HFFc6 (cell line): ENCODE measurements around the gene FBXW5. TPM values are rescaled to one million over a fixed set of nuclear protein-coding genes. Genes with fewer than 3 reads are reported as not detected.

Experiments used
- DNase-seq: peaks from one replicate; pipeline ENCODE4 v3.0.0-alpha.2; 2018
- H3K27ac Mint-ChIP-seq: 2 replicates; pipeline ENCODE4 v1.8.0; 2020; ENCODE audit warnings: mild to moderate bottlenecking, mixed read lengths
- H3K27me3 Mint-ChIP-seq: 2 replicates; pipeline ENCODE4 v1.8.0; 2021; ENCODE audit warnings: mild to moderate bottlenecking, moderate library complexity, mixed read lengths; ENCODE audit not compliant: insufficient read depth
- H3K36me3 Mint-ChIP-seq: 2 replicates; pipeline ENCODE4 v1.8.0; 2021; ENCODE audit warnings: low read depth, mixed read lengths
- H3K4me1 Mint-ChIP-seq: 2 replicates; pipeline ENCODE4 v1.8.0; 2020; ENCODE audit warnings: low read depth, mixed read lengths
- H3K4me3 Mint-ChIP-seq: 2 replicates; pipeline ENCODE4 v1.8.0; 2020; ENCODE audit warnings: mild to moderate bottlenecking, moderate library complexity, mixed read lengths
- H3K9me3 Mint-ChIP-seq: 2 replicates; pipeline ENCODE4 v1.8.0; 2020; ENCODE audit warnings: mild to moderate bottlenecking, mixed read lengths
- total RNA-seq, 6 experiments: library from RNA; stranded (reverse); fragmentation: NEBNext Ultra II Directional; extraction: Animal tissue kit (Norgen Biotek cat#: 25700); gene quantifications; 2 replicates in 1 of 6; 3 replicates in 5 of 6; pipeline ENCODE4 v1.2.3, GENCODE V29; 2021
- TF ChIP-seq, protein P1 (sequence below): fragments of 200-600 bp; sonication (generic); IDR thresholded peaks from 2 replicates; pipeline ENCODE4 v1.5.0; 2021; ENCODE audit warnings: antibody characterized with exemption, mild to moderate bottlenecking

Gene FBXW5
- total RNA-seq, 6 experiments from 2014 or later = 89.1 to 102 (median 94.4) TPM

DNA sequence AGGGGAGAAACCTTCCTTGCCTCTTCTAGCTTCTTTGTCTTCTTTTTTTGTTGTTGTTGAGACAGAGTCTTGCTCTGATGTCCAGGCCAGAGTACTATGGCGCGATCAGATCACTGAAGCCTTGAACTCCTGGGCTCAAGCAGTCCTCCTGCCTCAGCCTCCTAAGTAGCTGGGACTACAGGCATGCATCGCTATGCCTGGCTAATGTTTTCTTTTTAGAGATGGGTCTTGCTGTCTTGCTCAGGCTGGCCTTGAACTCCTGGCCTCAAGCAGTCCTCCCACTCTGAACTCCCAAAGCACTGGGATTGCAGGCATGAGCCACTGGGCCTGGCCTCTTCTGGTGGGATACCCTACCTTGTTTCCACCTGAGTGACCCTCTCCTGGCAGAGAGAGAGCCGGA lies 44.3 kb upstream of the FBXW5 start:
- peaks cover 5% of the 10 kb centered on the region; the same call in 1 of the 2 replicates for H3K36me3 Mint-ChIP-seq
- no peak for DNase-seq
- H3K27me3 Mint-ChIP-seq = peaks cover 22% of the 10 kb centered on the region
- TF ChIP-seq, protein P1, sequence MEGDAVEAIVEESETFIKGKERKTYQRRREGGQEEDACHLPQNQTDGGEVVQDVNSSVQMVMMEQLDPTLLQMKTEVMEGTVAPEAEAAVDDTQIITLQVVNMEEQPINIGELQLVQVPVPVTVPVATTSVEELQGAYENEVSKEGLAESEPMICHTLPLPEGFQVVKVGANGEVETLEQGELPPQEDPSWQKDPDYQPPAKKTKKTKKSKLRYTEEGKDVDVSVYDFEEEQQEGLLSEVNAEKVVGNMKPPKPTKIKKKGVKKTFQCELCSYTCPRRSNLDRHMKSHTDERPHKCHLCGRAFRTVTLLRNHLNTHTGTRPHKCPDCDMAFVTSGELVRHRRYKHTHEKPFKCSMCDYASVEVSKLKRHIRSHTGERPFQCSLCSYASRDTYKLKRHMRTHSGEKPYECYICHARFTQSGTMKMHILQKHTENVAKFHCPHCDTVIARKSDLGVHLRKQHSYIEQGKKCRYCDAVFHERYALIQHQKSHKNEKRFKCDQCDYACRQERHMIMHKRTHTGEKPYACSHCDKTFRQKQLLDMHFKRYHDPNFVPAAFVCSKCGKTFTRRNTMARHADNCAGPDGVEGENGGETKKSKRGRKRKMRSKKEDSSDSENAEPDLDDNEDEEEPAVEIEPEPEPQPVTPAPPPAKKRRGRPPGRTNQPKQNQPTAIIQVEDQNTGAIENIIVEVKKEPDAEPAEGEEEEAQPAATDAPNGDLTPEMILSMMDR = no peak
- H3K4me3 Mint-ChIP-seq = no peak overlapping the region
- H3K9me3 Mint-ChIP-seq = peaks cover 4% of the 10 kb centered on the region; the same call in 1 of the 2 replicates
- no peaks in the 10 kb centered on the region; the same call in 1 of the 2 replicates for H3K4me1 Mint-ChIP-seq
- H3K27ac Mint-ChIP-seq = no peak overlapping the region

DNA sequence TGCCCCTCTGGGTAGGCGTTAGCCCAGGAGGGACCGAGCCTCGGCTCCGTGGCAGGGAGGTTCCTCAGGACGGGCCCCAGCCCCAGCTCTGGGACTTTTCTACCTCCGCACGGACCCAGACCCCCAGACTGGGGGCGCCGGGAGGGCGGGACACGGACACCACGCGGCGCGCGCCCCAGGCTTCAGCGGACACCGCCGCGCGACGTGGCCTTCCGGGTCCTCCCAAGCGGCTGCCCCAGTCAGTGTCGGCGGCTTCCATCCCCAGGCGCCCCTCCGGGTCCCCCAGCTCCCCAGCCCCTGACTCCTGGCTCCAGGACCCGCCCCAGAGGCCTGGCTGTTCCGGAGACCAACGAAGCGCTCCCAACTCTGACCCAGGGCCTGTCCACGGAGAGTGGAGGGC lies 41.3 kb upstream of the FBXW5 start:
- H3K4me3 Mint-ChIP-seq = no peak overlapping the region
- TF ChIP-seq, protein P1 = no peak
- no peak for DNase-seq
- H3K36me3 Mint-ChIP-seq = peaks cover 4% of the 10 kb centered on the region; the same call in 1 of the 2 replicates
- peaks cover 4% of the 10 kb centered on the region; the same call in 1 of the 2 replicates for H3K9me3 Mint-ChIP-seq
- H3K27me3 Mint-ChIP-seq = peaks cover 23% of the 10 kb centered on the region
- peaks cover 5% of the 10 kb centered on the region; the same call in 1 of the 2 replicates for H3K4me1 Mint-ChIP-seq
- H3K27ac Mint-ChIP-seq = no peak overlapping the region

DNA sequence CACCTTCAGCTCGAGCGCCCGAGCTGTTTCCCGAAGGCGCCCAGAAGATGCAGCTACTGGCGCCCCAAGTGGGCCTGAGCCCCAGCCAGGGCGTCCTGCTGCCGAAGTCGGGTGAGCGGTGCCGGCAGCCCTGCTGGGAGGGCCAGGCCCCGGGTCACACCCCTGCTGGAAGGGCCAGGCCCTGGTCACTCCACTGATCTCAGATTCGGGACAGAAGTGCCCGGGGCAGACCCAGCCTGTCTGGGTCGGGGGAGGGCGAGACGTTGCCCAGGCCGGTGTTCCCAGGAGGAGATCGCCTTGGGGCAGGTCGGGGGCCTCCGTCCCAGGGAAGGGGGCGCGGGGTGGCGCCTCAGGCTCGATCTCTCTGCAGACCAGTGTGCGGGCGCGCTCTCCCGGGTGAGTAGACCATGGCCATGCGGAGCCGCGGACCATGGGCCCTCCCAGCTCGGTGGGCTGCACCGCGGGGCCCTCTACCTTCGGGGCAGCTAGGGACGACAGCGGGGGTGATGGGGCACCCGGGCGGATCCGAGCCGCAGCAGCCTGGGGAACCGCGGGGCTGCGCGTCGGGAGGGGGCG lies 40.6 kb upstream of the FBXW5 start:
- H3K36me3 Mint-ChIP-seq = no peaks in the 10 kb centered on the region
- TF ChIP-seq, protein P1 = no peak
- H3K9me3 Mint-ChIP-seq = no peaks in the 10 kb centered on the region
- peaks cover 19% of the 10 kb centered on the region for H3K27me3 Mint-ChIP-seq
- no peak overlapping the region for H3K4me3 Mint-ChIP-seq
- no peak for DNase-seq
- no peak overlapping the region for H3K27ac Mint-ChIP-seq
- peaks cover 5% of the 10 kb centered on the region; the same call in 1 of the 2 replicates for H3K4me1 Mint-ChIP-seq

DNA sequence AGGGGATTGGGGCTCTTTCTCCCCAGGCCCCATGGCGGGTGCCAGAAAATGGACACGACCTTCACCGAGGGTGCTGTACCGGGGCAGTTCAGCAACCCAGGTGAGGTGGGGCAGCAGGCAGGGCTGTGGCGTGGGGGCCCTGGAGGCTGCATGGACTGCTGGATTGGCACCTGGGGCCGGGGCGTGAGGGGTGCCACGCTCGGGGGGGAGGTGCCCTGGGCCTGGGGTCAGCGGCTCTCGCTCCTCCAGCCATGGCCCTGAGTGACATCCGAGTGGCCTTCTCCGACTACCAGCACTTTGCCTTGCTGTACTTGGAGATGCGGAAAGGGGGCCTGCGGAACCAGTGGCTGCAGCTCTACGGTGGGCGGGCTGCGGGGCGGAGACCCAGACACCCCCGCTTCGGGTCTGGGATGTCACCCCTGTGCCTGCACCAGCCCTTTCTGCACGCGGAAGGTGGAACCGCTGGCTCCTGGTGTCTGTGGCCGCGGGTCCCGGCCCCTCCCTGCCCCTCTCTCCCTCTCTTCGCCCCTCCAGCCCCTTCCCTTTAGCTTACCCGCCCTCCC lies 40.0 kb upstream of the FBXW5 start:
- H3K27me3 Mint-ChIP-seq = peaks cover 17% of the 10 kb centered on the region
- peaks cover 5% of the 10 kb centered on the region; the same call in 1 of the 2 replicates for H3K4me1 Mint-ChIP-seq
- no peaks in the 10 kb centered on the region for H3K9me3 Mint-ChIP-seq
- DNase-seq = no peak
- TF ChIP-seq, protein P1 = no peak
- no peaks in the 10 kb centered on the region for H3K36me3 Mint-ChIP-seq
- no peak overlapping the region for H3K4me3 Mint-ChIP-seq
- no peak overlapping the region for H3K27ac Mint-ChIP-seq

DNA sequence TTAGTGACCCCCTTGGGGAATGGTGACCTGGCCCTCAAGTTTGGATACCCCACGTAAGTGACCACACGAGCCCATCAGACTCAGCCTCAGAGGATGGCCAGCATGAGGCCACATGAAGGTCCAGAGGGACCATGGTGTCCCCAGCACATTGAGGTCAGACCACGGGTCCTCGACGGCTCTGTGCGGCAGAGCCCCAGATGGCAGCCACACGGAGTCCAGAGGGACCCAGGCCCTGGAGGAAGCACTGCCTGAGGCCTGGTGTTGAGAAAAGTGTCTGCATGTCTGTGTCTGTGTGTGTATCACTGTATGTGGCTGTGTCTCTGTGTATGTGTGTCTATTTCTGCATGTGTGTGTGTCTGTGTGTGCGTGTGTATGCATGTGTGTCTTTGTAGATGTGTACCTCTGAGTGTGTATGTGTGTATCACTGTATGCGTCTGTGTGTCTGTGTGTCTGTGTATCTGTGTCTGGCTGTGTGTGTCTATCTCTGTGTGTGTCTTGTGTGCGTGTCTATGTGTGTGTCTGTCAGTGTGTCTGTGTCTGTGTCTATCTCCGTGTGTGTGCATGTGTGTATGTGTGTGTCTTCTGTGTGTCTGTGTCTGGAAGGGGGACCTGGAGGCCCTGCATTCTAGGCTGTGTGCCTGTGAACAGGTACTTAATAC lies 39.2 kb upstream of the FBXW5 start:
- peaks cover 5% of the 10 kb centered on the region; the same call in 1 of the 2 replicates for H3K4me1 Mint-ChIP-seq
- H3K36me3 Mint-ChIP-seq = no peaks in the 10 kb centered on the region
- H3K27ac Mint-ChIP-seq = no peak overlapping the region
- H3K4me3 Mint-ChIP-seq = no peak overlapping the region
- TF ChIP-seq, protein P1 = no peak
- peaks cover 13% of the 10 kb centered on the region for H3K27me3 Mint-ChIP-seq
- no peak for DNase-seq
- H3K9me3 Mint-ChIP-seq = no peaks in the 10 kb centered on the region
